HG02981 (cell line): ENCODE results near the gene ZC4H2.
A peak's percentile ranks its signal among the peaks of the same experiment; 100 is the strongest.
"Not testable (repeated sequence)": the region's sequence is repeated elsewhere in the genome, so short reads cannot be mapped to it uniquely, and the experiment has no call there.

Experiments
- ATAC-seq: cut with Tn5 transposase; IDR thresholded peaks from one replicate; pipeline ENCODE4 v1.9.1; 2021; ENCODE audit warnings: mild to moderate bottlenecking, moderate library complexity; ENCODE audit not compliant: unreplicated experiment

ZC4H2 gene

GRCh38 chrX:64975989-64976672 lies at the start of gene ZC4H2:
Gene ZC4H2, minus strand, starts transcription at chrX:64976450. Its CDS starts 73 bp downstream, at chrX:64976377.
- ATAC-seq, result peak; percentile 98

- no peak for ATAC-seq
Observed at GRCh38 chrX:65017451-65017850, 41.2 kb upstream of the ZC4H2 start.

- no peak for ATAC-seq
Observed at GRCh38 chrX:65014230-65014629, 38.0 kb upstream of the ZC4H2 start.

GRCh38 chrX:65009459-65009858 lies 33.2 kb upstream of the ZC4H2 start:
- ATAC-seq, result no peak

GRCh38 chrX:65002208-65002607 lies 26.0 kb upstream of the ZC4H2 start:
- not testable (repeated sequence) for ATAC-seq

- ATAC-seq, result no peak
Observed at GRCh38 chrX:64996805-64997204, 20.6 kb upstream of the ZC4H2 start.

GRCh38 chrX:64994131-64994798 lies 18.0 kb upstream of the ZC4H2 start:
- ATAC-seq, result no peak

GRCh38 chrX:64977830-64978229 lies 1.6 kb upstream of the ZC4H2 start:
- no peak for ATAC-seq

GRCh38 chrX:64977051-64977450 lies 801 bp upstream of the ZC4H2 start:
- ATAC-seq, result no peak

- peak; percentile 32 for ATAC-seq
Observed at GRCh38 chrX:64976673-64977040, 407 bp upstream of the ZC4H2 start.

- ATAC-seq, result peak; percentile 26
Observed at GRCh38 chrX:64975491-64975890, 759 bp downstream of the ZC4H2 start.

- ATAC-seq, result no peak
Observed at GRCh38 chrX:64925480-64925879, 50.8 kb downstream of the ZC4H2 start.

GRCh38 chrX:64908121-64908520 lies 68.1 kb downstream of the ZC4H2 start:
- ATAC-seq, result no peak

GRCh38 chrX:64894454-64895038 lies 81.7 kb downstream of the ZC4H2 start:
- no peak for ATAC-seq

- ATAC-seq, result no peak
Observed at GRCh38 chrX:64885850-64886249, 90.4 kb downstream of the ZC4H2 start.

- ATAC-seq, result not testable (repeated sequence)
Observed at GRCh38 chrX:64878709-64879108, 97.5 kb downstream of the ZC4H2 start.

GRCh38 chrX:64867217-64867616 lies 109.0 kb downstream of the ZC4H2 start:
- no peak for ATAC-seq
